ENCODE measurements around the gene SMAD7.

- TF ChIP-seq TARDBP (IDR thresholded peaks at IDR 0.05) (no peak), SP1 (IDR thresholded peaks at IDR 0.05) (no peak), FOXM1 (IDR thresholded peaks at IDR 0.05; ENCODE audit: borderline replicate concordance) (no peak), NFRKB (IDR thresholded peaks at IDR 0.05) (no peak)
Observed at GRCh38 chr18:48940854-48941611, 9.7 kb downstream of the SMAD7 start.
